Stimulated activated CD4-positive, alpha-beta T cell treated with anti-CD3 and anti-CD28 coated beads, Interleukin-4, amount 100 ng/mL, for 4 hours (primary cell): ENCODE measurements around the gene RETREG2.

ENCODE experiments used
- DNase-seq, 2 experiments: peaks; one replicate each; pipeline ENCODE4 v3.0.0-alpha.2; 2020

The RETREG2 gene

DNA sequence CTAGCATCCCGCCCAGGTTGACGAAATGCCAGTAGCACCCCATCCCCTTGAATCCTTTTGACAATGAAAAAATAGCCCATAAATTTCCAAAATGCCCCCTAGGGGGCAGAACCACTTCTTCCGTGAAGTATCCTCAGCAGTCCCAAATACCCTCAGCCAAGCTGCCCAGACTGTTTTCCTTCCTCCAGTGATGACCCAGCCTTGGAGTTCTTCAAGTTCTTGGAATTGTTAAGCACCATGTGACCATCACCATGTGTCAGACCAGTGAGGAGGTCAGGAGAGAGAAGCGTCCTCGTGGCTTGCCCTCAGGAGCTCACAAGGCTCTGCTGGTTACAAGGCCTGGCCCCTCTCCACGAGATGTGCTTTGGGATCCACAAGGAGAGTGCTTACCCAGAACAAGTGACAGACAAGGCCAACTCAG, 6.8 kb upstream of the RETREG2 start:
- DNase-seq: peak in 1 of 2 experiments; percentile 11

DNA sequence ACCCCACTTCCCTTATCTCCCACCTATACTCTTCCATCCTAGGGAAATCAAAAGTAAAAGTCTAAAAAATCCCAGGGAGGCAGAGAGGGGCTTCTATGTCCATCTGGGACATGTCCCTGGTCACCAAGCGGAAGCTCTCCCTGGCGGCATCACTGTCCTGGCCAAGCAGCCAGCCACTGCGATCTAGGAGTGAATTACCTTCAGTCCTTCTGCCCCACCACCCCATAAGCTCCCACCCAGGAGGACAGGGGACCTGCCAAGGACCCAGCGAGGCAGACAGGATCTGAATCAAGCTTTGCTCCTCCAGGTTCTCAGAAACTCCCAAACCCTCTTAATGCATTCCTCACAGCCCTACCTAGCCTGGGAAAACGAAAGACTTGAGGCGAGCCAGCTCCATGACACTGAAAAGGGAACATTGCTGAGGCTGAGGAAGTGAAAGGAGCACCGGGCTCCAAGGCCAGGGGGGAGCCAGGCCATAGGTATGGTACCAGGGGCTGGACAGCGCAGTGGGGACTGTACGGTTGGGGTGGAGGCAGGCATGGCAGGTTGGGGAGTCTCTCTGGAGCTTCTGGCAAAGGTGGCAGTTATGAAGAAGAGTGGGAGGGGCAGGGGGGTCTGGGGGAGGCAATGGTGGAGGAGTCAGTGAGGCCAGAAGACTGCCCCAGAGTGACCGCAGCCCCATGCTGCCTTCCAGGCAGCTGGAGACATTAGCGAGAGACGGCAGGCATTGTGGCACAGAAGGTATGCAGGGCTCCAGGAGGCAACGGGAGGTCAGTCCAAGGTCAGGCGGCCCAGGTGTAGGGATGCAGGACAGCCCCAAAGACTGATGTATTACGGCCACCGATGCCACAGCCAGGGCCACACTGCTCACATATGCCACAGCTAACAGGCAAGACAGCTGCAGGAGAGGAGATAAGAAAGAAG, 5.6 kb upstream of the RETREG2 start:
- no peak for DNase-seq

DNA sequence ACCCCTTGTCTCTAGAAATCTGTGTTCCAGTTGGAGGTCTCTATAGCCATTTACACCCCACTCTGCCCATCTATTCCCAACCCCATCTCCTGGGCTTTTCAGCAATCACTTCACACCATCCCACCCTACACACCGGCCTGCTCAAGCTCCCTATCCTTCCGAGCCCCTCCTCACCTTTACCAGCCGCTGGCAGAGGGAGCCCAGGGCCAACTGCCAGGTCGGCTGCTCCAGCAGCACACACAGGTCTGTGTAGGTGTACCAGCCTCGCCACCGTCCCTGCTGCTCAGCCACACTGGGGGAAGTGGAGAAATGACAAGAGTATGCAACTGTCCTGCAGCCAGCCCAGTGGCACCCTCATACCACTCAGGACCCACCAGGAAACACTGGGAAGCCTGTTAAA, 4.9 kb upstream of the RETREG2 start:
- no peak for DNase-seq

DNA sequence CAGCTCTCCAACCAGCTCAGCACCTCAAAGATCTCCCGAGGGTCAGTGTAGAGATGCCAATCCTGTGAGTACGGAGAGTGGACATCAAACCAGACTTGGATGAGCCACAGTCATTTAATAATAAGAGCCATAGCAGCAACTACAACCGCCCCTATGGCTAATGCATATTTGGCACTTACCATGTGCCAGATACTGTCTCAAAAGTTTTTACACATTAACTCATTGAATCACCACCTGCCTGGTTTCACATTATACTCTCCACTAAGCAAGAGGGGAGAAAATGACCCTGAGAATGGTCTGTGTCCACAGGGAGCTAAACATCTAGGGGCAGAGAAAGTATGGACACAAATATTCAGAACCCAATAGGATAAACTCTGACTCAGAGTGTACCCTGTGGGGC, 3.9 kb upstream of the RETREG2 start:
- no peak for DNase-seq

DNA sequence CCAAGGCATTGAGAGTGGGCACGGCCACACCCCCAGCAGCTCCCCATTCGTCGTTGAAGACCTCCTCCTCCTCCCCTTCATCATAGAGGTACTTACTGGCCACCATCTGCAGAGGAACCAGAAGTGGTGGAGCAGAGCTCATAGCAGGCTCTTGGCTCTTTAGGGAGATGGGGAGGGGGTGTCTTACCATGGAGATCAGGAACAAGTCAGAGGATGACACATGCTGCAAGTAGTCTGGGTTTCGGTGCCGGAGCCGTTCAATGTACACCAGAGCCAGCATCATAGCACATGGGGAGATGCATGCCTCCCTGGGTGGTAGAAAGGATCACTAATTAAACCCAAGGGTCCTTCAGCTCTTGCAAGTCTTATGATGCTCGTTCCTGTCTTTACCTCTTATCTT, 3.3 kb upstream of the RETREG2 start:
- no peak for DNase-seq

DNA sequence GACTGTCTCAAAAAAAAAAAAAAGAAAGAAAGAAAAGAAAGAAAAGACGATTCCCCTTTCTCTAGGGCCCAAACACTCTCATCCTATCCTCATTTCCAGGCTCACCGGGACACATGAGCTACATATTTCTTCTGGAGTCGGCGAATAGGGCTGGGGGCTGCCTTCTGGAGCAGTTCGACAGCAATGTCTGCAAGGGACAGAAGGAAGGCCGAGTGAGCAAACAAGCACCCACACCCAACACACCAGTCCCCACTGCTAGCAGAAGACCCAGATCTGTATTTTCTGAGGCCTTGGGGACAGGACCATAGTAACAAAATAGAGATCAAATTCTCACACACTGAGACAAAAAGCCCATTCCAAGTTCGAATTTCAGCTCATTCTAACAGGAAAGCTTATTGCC, 2.6 kb upstream of the RETREG2 start:
- DNase-seq: no peak

DNA sequence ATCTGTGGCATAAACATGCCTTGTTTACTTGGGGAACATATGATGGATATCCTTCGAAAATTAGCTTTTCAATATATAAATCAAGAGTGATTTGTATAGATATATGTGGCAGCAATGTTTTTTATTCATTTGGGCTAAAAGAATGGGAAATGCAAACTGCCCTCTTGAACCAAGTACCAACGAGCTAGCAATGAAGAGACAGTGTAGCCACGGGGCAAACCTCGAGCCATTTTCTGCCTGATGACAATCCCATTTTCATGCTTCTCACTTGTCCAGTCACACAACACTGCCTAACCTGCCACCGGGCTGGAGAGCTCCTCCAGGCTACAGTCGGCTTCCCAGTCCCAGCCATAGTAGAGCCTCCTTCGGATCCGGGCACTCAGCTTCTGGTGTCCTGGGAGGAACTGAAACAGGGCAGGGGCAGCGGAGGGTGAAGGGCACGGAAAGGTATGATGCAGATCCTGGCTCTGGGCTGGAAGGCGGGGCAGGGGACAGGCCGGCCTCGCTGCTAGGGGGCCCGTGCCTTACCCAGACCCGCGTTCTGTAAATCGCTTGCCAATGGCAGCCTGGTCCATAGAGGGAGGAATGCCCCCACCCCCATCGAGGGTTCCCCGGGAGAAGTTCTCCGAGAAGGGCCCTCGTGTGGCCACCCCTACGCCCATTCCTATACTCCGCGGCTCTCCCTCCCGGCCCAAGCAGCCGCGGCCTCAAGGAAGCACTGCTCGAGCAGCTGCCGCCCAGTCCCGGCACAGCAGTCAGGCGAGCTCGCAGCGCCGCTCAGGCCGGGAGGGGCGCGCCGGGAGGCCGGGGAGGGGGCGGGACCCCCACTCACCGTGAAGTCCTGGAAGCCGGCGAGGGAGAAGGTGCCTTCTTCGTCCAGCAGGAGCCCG, 1.9 kb upstream of the RETREG2 start:
- peak in 1 of 2 experiments; percentile 26 for DNase-seq

DNA sequence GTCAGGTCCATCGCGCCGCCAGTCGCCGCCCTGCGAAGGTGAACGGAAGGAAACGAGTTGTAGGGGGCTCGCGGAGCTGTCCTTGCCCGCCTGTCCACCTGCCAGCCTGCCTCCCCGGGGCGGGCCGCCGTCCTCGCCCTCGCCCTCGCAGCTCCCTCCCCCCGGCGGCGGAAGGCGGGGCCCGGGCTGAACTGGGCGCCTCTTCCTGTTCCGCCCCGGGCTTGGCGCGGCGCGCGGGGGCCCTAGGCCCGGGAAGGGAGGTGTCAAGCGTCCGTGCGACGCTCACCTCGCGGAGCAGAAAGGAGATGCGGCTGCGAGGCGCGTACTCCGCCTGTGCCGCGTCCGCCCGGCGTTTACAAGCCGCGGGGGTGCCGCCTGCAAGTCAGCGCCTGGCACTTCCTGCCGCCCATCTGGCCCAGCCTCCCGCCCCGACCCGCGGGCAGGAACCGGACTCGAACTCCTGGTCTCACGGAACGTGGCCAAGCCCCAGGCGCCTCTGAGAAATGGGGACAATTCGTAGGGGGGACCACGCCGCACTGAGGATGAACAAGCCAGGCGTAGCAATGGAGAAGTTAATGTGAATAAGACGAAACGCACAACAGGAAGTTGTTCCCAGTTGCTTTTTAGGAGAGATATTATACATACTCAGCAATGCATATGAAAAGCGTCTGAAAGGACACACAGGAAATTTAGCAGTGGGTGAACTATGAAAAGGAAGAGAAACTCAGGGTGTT, 1.1 kb upstream of the RETREG2 start, which contains the start of gene CNPPD1:
Gene CNPPD1 (minus strand): TSS at position 108 of the 734 bp plus-strand sequence. CDS start 97 bp downstream, at position 11.
- DNase-seq: peak; percentile 81 to 89

DNA sequence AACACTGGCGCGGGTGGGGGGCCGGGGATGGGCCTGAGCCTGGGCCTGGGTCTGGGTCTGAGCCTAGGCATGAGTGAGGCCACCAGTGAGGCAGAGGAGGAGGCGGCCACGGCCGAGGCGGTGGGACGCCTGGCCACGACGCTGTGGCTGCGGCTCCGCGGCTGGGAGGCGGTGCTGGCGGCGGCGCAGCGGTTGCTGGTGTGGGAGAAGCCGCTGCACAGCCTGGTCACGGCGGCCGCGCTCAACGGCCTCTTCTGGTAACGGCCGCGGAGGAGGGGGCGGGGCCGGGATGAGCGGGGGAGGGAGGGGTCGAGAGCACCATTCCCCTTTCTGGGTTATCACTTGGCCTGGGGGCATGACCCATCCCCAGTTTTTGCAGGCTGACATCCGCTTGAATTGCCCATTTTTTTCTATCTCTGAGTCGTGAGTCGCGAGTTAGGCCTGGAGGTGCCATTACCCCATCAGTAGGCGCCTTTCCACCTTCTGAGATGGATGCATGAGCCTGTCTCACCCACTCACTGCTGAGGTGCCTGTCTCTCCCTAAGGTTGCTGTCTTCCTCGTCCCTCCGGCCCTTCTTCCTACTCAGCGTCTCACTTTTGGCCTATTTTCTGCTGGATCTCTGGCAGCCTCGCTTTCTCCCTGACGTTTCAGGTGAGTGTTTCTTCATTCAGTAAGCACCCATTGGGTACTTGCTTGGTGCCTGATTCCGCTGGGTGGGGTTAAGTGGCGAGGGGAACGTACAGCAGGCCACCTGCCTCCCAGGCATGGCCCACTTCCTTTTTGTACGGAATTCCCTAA, 501 bp downstream of the RETREG2 start:
- DNase-seq: peak; percentile 10 to 46

DNA sequence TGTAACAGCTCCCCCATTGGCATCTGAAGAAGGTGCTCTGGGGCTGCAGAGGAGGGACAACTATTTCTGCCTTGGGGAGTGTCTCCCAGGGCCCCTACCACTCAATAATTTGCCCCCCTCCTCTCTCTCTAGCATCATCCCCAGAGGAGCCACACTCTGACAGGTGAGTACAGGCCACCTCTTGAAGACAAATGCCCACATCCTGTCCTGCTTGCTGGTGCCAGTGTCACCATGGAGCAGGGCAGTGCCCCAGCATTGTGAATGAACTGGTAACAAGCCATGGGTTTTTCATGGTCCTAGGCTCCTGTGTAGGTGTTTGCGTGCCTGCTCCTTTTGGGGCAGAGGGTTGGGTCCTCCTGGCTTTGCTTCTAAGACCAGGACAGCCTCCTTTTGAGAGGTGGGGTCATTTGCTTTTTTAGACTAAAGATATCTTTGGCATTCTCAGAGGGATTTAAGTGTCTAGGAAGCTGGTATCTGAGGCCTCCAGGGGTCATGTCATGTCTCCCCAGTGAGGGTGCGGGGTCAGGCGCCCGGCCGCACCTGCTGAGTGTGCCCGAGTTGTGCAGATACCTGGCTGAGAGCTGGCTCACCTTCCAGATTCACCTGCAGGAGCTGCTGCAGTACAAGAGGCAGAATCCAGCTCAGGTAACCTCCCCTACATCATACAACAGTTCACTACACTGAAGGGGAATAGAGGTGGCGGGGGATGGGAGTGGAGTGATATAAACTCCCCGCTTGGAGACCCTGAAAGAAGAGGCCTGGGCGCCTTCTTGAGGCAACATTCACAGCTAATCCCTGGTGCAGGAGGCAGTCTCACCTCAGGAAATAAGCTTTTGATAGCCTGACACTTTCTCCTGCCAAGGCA, 1.8 kb downstream of the RETREG2 start:
- DNase-seq: no peak

DNA sequence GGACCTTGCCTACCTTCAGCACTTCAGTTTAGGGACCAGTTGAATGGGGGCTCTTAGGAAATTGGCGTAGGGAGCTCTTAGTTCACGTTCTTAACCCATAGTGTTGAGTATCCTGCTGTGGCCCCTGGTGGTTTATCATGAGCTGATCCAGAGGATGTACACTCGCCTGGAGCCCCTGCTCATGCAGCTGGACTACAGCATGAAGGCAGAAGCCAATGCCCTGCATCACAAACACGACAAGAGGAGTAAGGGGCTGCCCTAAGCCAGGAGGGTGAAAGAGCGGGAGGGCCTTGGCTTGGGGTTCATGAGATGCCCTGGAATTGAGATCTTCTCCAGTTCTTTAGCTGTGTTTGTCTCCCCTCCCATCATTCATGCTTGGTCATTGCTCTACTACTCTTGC, 2.9 kb downstream of the RETREG2 start:
- no peak for DNase-seq

DNA sequence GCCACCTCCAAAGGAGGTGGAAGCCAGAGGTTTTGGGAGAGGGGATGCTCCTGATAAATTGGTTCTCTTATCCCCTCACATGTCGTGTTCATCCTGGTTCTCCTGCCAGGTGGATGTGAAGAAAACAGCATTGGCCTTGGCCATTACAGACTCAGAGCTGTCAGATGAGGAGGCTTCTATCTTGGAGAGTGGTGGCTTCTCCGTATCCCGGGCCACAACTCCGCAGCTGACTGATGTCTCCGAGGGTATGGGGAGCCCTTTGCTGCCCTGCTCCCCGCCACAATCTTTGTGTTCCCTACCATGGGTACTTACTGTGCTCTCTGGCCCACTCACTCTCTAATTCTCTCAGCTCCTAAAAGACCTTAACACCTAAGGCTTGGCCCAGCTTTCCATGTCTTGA, 3.5 kb downstream of the RETREG2 start:
- DNase-seq: no peak

DNA sequence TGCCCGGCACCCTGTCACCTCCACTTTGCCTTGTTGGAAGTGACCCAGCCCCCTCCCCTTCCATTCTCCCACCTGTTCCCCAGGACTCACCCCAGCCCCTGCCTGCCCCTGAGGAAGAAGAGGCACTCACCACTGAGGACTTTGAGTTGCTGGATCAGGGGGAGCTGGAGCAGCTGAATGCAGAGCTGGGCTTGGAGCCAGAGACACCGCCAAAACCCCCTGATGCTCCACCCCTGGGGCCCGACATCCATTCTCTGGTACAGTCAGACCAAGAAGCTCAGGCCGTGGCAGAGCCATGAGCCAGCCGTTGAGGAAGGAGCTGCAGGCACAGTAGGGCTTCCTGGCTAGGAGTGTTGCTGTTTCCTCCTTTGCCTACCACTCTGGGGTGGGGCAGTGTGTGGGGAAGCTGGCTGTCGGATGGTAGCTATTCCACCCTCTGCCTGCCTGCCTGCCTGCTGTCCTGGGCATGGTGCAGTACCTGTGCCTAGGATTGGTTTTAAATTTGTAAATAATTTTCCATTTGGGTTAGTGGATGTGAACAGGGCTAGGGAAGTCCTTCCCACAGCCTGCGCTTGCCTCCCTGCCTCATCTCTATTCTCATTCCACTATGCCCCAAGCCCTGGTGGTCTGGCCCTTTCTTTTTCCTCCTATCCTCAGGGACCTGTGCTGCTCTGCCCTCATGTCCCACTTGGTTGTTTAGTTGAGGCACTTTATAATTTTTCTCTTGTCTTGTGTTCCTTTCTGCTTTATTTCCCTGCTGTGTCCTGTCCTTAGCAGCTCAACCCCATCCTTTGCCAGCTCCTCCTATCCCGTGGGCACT, 4.5 kb downstream of the RETREG2 start:
- DNase-seq: no peak

DNA sequence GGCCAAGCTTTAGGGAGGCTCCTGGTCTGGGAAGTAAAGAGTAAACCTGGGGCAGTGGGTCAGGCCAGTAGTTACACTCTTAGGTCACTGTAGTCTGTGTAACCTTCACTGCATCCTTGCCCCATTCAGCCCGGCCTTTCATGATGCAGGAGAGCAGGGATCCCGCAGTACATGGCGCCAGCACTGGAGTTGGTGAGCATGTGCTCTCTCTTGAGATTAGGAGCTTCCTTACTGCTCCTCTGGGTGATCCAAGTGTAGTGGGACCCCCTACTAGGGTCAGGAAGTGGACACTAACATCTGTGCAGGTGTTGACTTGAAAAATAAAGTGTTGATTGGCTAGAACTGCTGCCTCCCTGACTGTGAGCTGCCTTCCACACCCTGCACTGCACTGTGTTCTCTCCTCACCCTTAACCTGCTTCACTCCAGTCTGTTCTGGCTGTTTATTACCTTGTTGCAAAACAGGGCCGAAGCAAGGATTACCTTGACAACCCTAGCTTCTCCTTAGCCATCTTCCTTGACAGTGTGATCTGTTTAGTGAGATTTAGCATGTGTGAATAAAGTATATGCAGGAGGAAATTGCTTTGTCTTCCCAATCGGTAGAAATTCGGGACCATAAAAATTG, 5.2 kb downstream of the RETREG2 start:
- DNase-seq: no peak

DNA sequence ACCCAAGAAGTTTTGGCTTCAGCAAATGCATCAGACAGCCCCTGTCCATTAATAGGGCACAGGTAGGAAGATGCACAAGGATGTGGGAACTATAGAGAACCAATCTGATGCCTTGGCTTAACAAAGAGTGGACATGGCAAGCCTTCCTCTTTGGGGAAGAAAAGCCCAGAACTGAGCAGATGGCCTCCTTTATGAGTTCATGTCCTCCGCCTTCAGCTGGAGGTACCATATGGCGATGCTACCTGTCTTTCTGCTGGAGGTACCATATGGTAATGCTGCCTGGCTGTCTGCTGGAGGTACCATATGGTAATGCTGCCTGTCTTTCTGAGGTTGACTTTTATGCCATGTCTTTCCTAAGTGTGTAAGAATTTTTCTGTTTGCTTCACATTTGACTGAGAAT, 6.0 kb downstream of the RETREG2 start:
- DNase-seq: no peak

DNA sequence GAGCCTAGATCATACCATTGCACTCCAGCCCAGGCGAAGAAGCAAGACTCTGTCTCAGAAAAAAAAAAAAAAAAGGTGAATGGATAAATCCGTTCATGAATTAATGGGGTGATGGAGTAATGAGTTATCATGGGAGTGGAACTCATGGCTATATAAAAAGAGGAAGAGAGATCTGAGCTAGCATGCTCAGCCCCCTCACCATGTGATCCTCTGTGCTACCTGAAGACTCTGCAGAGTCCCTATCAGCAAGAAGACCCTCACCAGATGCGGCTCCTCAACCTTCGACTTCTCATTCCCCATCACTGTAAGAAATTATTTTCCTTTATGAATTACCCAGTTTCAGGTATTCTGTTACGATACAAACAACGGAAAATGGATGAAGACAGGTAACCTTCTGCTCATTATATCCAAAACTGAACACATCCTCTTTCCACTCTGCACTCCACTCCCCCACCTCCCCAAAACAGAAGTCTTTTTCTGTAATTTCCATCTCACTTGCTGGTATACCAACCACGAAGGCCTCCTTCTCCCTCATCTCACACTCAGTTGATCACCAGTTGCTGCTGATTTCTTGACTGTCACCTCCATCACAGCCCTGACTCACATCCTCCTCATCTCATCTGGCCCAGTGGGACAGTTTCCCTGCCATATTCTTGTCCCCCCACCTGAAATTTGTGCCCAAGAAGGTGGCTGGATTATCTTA, 8.8 kb downstream of the RETREG2 start:
- DNase-seq: no peak

DNA sequence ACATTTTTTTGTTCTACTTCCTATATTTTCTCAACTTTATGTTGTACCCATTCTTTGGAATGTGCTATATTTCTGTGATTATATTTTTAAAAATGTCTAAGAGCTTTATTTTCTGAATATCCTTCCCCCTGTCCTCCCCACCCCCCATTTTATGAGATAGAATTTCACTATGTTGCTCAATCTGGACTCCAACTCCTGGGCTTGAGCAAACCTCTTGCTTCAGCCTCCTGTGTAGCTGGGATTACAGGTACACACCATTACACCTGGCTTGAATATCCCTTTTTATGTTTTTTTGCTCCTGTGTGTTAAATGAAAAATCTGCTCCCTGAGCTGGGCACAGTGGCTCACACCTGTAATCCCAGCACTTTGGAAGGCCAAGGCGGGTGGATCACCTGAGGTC, 19.3 kb downstream of the RETREG2 start:
- no peak for DNase-seq

DNA sequence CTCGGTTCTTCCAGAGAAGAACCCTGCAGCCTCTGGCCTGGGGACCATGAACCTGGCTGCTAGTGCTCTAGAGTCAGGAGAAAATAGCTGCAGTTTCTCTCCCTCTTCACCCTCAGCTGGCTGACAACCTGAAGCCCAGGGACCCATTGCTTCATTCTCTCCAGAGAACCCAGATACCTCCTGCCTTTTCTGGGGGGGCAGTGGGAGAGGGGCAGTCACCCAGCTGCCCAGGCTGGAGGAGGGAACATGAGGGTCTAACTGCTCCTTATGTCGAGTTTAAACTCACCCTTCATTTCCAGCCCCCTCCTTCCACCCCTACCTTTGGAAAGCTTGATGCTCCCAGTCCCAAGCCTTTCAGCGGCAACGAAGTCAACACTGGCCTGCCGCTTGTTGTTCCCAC, 20.9 kb downstream of the RETREG2 start:
- no peak for DNase-seq
